Gastrocnemius medialis (tissue), 4 donors: ENCODE data around the gene CSF3.

Experiments
- POLR2A ChIP-seq, 2 donors: fragments of 450-650 bp; IDR thresholded peaks; one replicate each; pipeline ENCODE4 v1.6.1; 2017; ENCODE audit warnings: antibody characterized with exemption in 2 of 2, mild to moderate bottlenecking in 2 of 2, moderate library complexity in 2 of 2
- TF ChIP-seq, protein P1 (sequence below), 5 experiments: fragments of 450-650 bp in 3 of 5; fragments of 200-600 bp in 2 of 5; sonication (generic) in 2 of 5; IDR thresholded peaks in 4 of 5; conservative IDR thresholded peaks in 1 of 5; 1 replicate in 4 of 5; 2 replicates in 1 of 5; pipeline ENCODE4 v1.5.1; 2016 to 2019; ENCODE audit warnings: antibody characterized with exemption in 5 of 5, mild to moderate bottlenecking in 3 of 5, moderate library complexity in 3 of 5

DNA sequence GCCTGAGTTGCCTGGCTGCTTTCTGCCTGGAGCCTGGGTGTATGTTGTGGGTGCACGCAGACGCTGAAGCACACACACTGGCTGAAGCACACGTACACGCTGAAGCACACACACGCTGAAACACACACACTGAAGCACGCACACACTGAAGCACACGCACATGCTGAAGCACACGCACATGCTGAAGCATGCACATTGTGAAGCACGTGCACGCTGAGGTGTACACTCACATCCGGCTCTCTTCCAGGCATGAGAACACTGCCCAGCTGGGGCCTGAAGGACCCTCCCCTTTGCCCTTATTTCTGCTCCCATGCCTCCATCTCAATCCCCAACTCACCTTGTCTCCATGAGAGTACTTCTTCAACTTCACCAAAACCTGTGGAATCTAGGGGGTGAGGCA, 16.5 kb downstream of the CSF3 start:
- TF ChIP-seq, protein P1, sequence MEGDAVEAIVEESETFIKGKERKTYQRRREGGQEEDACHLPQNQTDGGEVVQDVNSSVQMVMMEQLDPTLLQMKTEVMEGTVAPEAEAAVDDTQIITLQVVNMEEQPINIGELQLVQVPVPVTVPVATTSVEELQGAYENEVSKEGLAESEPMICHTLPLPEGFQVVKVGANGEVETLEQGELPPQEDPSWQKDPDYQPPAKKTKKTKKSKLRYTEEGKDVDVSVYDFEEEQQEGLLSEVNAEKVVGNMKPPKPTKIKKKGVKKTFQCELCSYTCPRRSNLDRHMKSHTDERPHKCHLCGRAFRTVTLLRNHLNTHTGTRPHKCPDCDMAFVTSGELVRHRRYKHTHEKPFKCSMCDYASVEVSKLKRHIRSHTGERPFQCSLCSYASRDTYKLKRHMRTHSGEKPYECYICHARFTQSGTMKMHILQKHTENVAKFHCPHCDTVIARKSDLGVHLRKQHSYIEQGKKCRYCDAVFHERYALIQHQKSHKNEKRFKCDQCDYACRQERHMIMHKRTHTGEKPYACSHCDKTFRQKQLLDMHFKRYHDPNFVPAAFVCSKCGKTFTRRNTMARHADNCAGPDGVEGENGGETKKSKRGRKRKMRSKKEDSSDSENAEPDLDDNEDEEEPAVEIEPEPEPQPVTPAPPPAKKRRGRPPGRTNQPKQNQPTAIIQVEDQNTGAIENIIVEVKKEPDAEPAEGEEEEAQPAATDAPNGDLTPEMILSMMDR (IDR thresholded peaks at IDR 0.05 in 4 of 5, conservative IDR thresholded peaks at IDR 0.05 in 1 of 5) = no peak
- no peak for TF ChIP-seq POLR2A (IDR thresholded peaks at IDR 0.05)
